IMR-90 (cell line): ENCODE data around the gene NUFIP2. TPM values are rescaled to one million over a fixed set of nuclear protein-coding genes. Genes with fewer than 3 reads are reported as not detected.

Experiments
- ATAC-seq: fragments of 200-7000 bp; cut with Tn5 transposase; 2 replicates; pipeline ENCODE4 v1.9.1; 2020; ENCODE audit warnings: low read depth, mild to moderate bottlenecking, moderate library complexity
- BruUV-seq: library from RNA; stranded (reverse); fragments of 400-500 nt; replicated peaks from 2 replicates; lab custom pipeline; 2021; lab: Mats Ljungman, UMichigan
- CTCF ChIA-PET: fragments of 300-600 bp; formaldehyde crosslinking; extraction: SDS; loops from one replicate; lab custom pipeline; 2021; ENCODE audit warnings: antibody characterized with exemption; lab: Yijun Ruan, JAX
- POLR2A ChIA-PET: fragments of 300-600 bp; sonication (Branson Sonifier 250); formaldehyde crosslinking; loops from one replicate; lab custom pipeline; 2022; ENCODE audit warnings: antibody characterized with exemption; ENCODE audit not compliant: unreplicated experiment; lab: Charles Lee
- DNase-seq: peaks from one replicate; pipeline ENCODE4 v3.0.0; 2013
- H2AFZ ChIP-seq: replicated peaks from 2 replicates; pipeline ENCODE3; 2013; ENCODE audit warnings: low read length, mild to moderate bottlenecking; ENCODE audit not compliant: poor library complexity
- H2AK5ac ChIP-seq: 2 replicates; pipeline ENCODE4 v1.6.1; 2013; ENCODE audit warnings: low read depth, low read length, inconsistent platforms
- H2AK9ac ChIP-seq: replicated peaks from 2 replicates; pipeline ENCODE3; 2013; ENCODE audit warnings: mild to moderate bottlenecking, low read depth, low read length, moderate library complexity; ENCODE audit not compliant: poor library complexity
- H2BK120ac ChIP-seq: 2 replicates; pipeline ENCODE4 v1.6.1; 2013; ENCODE audit warnings: low read depth, low read length, inconsistent platforms
- H2BK15ac ChIP-seq: 3 replicates; pipeline ENCODE4 v1.6.1; 2013; ENCODE audit warnings: low read depth, low read length, inconsistent platforms
- H2BK20ac ChIP-seq: 2 replicates; pipeline ENCODE4 v1.6.1; 2013; ENCODE audit warnings: low read depth, mild to moderate bottlenecking, inconsistent platforms, low read length, moderate library complexity
- H2BK5ac ChIP-seq: 2 replicates; pipeline ENCODE4 v1.6.1; 2013; ENCODE audit warnings: mild to moderate bottlenecking, low read depth, low read length, inconsistent platforms; ENCODE audit not compliant: poor library complexity, severe bottlenecking
- H3K14ac ChIP-seq: replicated peaks from 2 replicates; pipeline ENCODE4 v1.6.1; 2013; ENCODE audit warnings: low read depth, low read length, inconsistent platforms
- H3K18ac ChIP-seq: 2 replicates; pipeline ENCODE4 v1.6.1; 2013; ENCODE audit warnings: low read depth, low read length, control low read depth
- H3K23ac ChIP-seq: 2 replicates; pipeline ENCODE4 v1.6.1; 2013; ENCODE audit warnings: low read depth, low read length, inconsistent platforms
- H3K27ac ChIP-seq: 2 replicates; pipeline ENCODE4 v1.5.1; 2013; ENCODE audit warnings: mild to moderate bottlenecking, control low read depth, low read length; ENCODE audit not compliant: insufficient read depth
- H3K27me3 ChIP-seq: 2 replicates; pipeline ENCODE4 v1.6.1; 2013; ENCODE audit warnings: low read length; ENCODE audit not compliant: control insufficient read depth, insufficient read depth
- H3K36me3 ChIP-seq: 2 replicates; pipeline ENCODE4 v1.6.1; 2013; ENCODE audit warnings: low read length, mixed read lengths; ENCODE audit not compliant: control insufficient read depth, insufficient read depth
- H3K4ac ChIP-seq: 2 replicates; pipeline ENCODE4 v1.6.1; 2013; ENCODE audit warnings: low read depth, low read length, inconsistent platforms
- H3K4me1 ChIP-seq: 2 replicates; pipeline ENCODE4 v1.6.1; 2013; ENCODE audit warnings: low read length, mixed read lengths; ENCODE audit not compliant: control insufficient read depth, insufficient read depth
- H3K4me2 ChIP-seq: 2 replicates; pipeline ENCODE4 v1.6.1; 2013; ENCODE audit warnings: low read depth, mild to moderate bottlenecking, control low read depth, low read length, moderate library complexity
- H3K4me3 ChIP-seq: 2 replicates; pipeline ENCODE4 v1.5.1; 2013; ENCODE audit warnings: low read depth, mild to moderate bottlenecking, control low read depth, low read length, moderate library complexity; ENCODE audit not compliant: insufficient read depth
- H3K56ac ChIP-seq: 2 replicates; pipeline ENCODE4 v1.6.1; 2013; ENCODE audit warnings: low read length, inconsistent platforms; ENCODE audit not compliant: insufficient read depth; ENCODE audit errors: extremely low read depth
- H3K79me1 ChIP-seq, 2 experiments: 2 replicates each; pipeline ENCODE4 v1.6.1; 2013; ENCODE audit warnings: low read length in 2 of 2, inconsistent platforms in 1 of 2, low read depth in 1 of 2
- H3K9ac ChIP-seq: 2 replicates; pipeline ENCODE4 v1.6.1; 2013; ENCODE audit warnings: low read depth, low read length, control low read depth
- H3K9me1 ChIP-seq: 2 replicates; pipeline ENCODE4 v1.6.1; 2013; ENCODE audit warnings: low read length, inconsistent platforms; ENCODE audit not compliant: insufficient read depth
- H3K9me3 ChIP-seq: 2 replicates; pipeline ENCODE4 v1.6.1; 2013; ENCODE audit warnings: low read length; ENCODE audit not compliant: control insufficient read depth, insufficient read depth
- H4K20me1 ChIP-seq: 2 replicates; pipeline ENCODE4 v1.6.1; 2013; ENCODE audit warnings: low read length, inconsistent platforms; ENCODE audit not compliant: insufficient read depth
- H4K5ac ChIP-seq: 2 replicates; pipeline ENCODE4 v1.6.1; 2013; ENCODE audit warnings: mild to moderate bottlenecking, low read depth, low read length, control low read depth
- H4K8ac ChIP-seq, 2 experiments: 2 replicates each; pipeline ENCODE4 v1.6.1; 2013; ENCODE audit warnings: low read depth in 2 of 2, low read length in 2 of 2, control low read depth in 1 of 2, inconsistent platforms in 1 of 2
- H4K91ac ChIP-seq: 2 replicates; pipeline ENCODE4 v1.6.1; 2013; ENCODE audit warnings: low read depth, low read length, inconsistent platforms; ENCODE audit not compliant: insufficient read depth
- MAFK ChIP-seq: IDR thresholded peaks from 2 replicates; pipeline ENCODE4 v1.6.1; 2012; ENCODE audit warnings: low read depth, low read length, improper control_type of control experiment
- NFE2L2 ChIP-seq: fragments of 150-350 bp; IDR thresholded peaks from 2 replicates; pipeline ENCODE4 v1.6.1; 2016; ENCODE audit warnings: low read depth, mild to moderate bottlenecking, low read length
- POLR2A ChIP-seq: IDR thresholded peaks from 2 replicates; pipeline ENCODE4 v1.6.1; 2012; ENCODE audit warnings: mild to moderate bottlenecking, low read depth, low read length
- RCOR1 ChIP-seq: IDR thresholded peaks from 2 replicates; pipeline ENCODE4 v1.6.1; 2012; ENCODE audit warnings: mild to moderate bottlenecking, low read length, improper control_type of control experiment; ENCODE audit not compliant: insufficient replicate concordance
- WGBS, 2 experiments: methylation state at CpG; one replicate each; pipeline versions ENCODE4 v1.1.5 to v1.1.7; 2013; ENCODE audit warnings: missing lambda C conversion rate in 2 of 2; ENCODE audit not compliant: insufficient read length in 1 of 2; ENCODE audit errors: extremely low coverage in 2 of 2; 5-methylcytosine and 5-hydroxymethylcytosine counted together
- dilution Hi-C: fragments of 300-500 bp; cut with HindIII; formaldehyde crosslinking; loops from one replicate; pipeline ENCODE4 v1.14.3; 2018; ENCODE audit warnings: low sequenced_read_pairs; ENCODE audit not compliant: unreplicated experiment
- in situ Hi-C: fragments of 300-500 bp; cut with MboI; formaldehyde crosslinking; loops from 3 replicates; pipeline ENCODE4 v1.14.3; 2019; ENCODE audit warnings: low sequenced_read_pairs, inconsistent platforms, mixed read lengths
- intact Hi-C: fragments of 100-400 bp; cut with micrococcal nuclease; formaldehyde crosslinking; loops from 2 replicates; pipeline ENCODE4 v1.10.0; 2022
- polyA plus RNA-seq, 3 experiments: library from polyadenylated mRNA; depleted of rRNA; stranded (reverse); fragments of >200 nt; gene quantifications; 2 replicates each; pipeline ENCODE4 v1.2.3, GENCODE V29; 2012; ENCODE audit warnings: low replicate concordance in 1 of 3
- total RNA-seq: library from RNA; depleted of rRNA; stranded (reverse); fragments of >200 nt; gene quantifications from 2 replicates; pipeline ENCODE4 v1.2.3, GENCODE V29; 2012

Gene NUFIP2
- total and polyA plus RNA-seq, 2 of the 4 experiments (the other 2 are of a cell fraction), result 8.9 to 25.6 TPM

- H2BK120ac ChIP-seq, result no peak overlapping the region
- H3K27ac ChIP-seq, result no peak overlapping the region
- H4K8ac ChIP-seq, result no peak overlapping the region
- peaks cover 6% of the 10 kb centered on the region for H3K27me3 ChIP-seq
- ATAC-seq (no peak), DNase-seq (no peak)
- H3K9me3 ChIP-seq, result no peaks in the 10 kb centered on the region
- POLR2A ChIA-PET, result interaction anchor here (0.6 kb wide), 1 partner anchor 22 kb away, joined by 4 read pairs; no protein-coding TSS in a partner anchor
- H4K91ac ChIP-seq, result no peak overlapping the region
- dilution Hi-C loops, result no loop called here
- no peak overlapping the region for H3K18ac ChIP-seq
- no peak overlapping the region for H3K9ac ChIP-seq
- H2BK5ac ChIP-seq, result no peak overlapping the region
- in situ Hi-C loops, result no loop called here
- no CpG with 5 or more reads among the region's 2 CpGs for WGBS, 2 experiments
- no peak overlapping the region for H3K14ac ChIP-seq
- H3K9me1 ChIP-seq, result no peaks in the 10 kb centered on the region
- H3K36me3 ChIP-seq, result no peaks in the 10 kb centered on the region
- H3K4me3 ChIP-seq, result no peak overlapping the region
- H3K23ac ChIP-seq, result no peak overlapping the region
- no peaks in the 10 kb centered on the region for H3K4me1 ChIP-seq
- intact Hi-C loops, result no loop called here
- H2BK15ac ChIP-seq, result no peak overlapping the region
- H3K4me2 ChIP-seq, result no peak overlapping the region
- H2AFZ ChIP-seq, result no peak overlapping the region
- H3K79me1 ChIP-seq, result no peaks in the 10 kb centered on the region
- no peaks in the 10 kb centered on the region for H4K20me1 ChIP-seq
- H4K5ac ChIP-seq, result no peak overlapping the region
- no peak overlapping the region for H3K4ac ChIP-seq
- no peak overlapping the region for H2AK9ac ChIP-seq
- no peak overlapping the region for H2AK5ac ChIP-seq
- H2BK20ac ChIP-seq, result no peak overlapping the region
- CTCF ChIA-PET, result interaction anchor here (0.6 kb wide), 1 partner anchor 68 kb away, joined by 4 read pairs; no protein-coding TSS in a partner anchor
- no TSS peak for BruUV-seq
- no peak overlapping the region for H3K56ac ChIP-seq
- TF ChIP-seq MAFK (peak; percentile 17; the same call in 1 of the 2 replicates), POLR2A (no peak), RCOR1 (no peak), NFE2L2 (no peak)
Measured at GRCh38 chr17:29322363-29322762, 28.4 kb upstream of the NUFIP2 start.
